Fibroblast of lung (primary cell): ENCODE data around the gene CMTM7.

Experiments used
- CTCF ChIP-seq, 2 donors: IDR thresholded peaks in 1 of 2; conservative IDR thresholded peaks in 1 of 2; 1 replicate in 1 of 2; 2 replicates in 1 of 2; pipeline ENCODE4 v1.5.1; 2011 to 2012; ENCODE audit warnings: low read length in 2 of 2, control low read depth in 1 of 2, inconsistent platforms in 1 of 2, low read depth in 1 of 2, mild to moderate bottlenecking in 1 of 2
- EZH2 ChIP-seq: IDR thresholded peaks from 2 replicates; pipeline ENCODE4 v1.5.1; 2012; ENCODE audit warnings: low read length, control low read depth, mild to moderate bottlenecking; ENCODE audit errors: missing control alignments

- TF ChIP-seq EZH2 (no peak), CTCF (conservative IDR thresholded peaks at IDR 0.05 in 1 of 2, IDR thresholded peaks at IDR 0.05 in 1 of 2; ENCODE audit: low read depth in 1 of 2, low read length in 2 of 2) (no peak)
Observed at GRCh38 chr3:32500231-32500630, 108.6 kb downstream of the CMTM7 start.
